ENCODE data around the gene CACNG3.

GRCh38 chr16:24291932-24292331 is 35.8 kb downstream of the CACNG3 start:
- no peak for TF ChIP-seq CTCF (conservative IDR thresholded peaks at IDR 0.05; ENCODE audit: low read length)
- no peak for TF ChIP-seq EZH2phosphoT487 (IDR thresholded peaks at IDR 0.05; ENCODE audit: borderline replicate concordance)
